H1 (cell line): Measurements from ENCODE around the gene SRGAP3.

ENCODE experiments used
- BCL11A ChIP-seq, 2 experiments: IDR thresholded peaks; one replicate each; pipeline ENCODE4 v1.6.1; 2011; ENCODE audit warnings: low read depth in 2 of 2, low read length in 2 of 2, mild to moderate bottlenecking in 2 of 2
- EP300 ChIP-seq, 2 experiments: IDR thresholded peaks; 1 replicate in 1 of 2; 2 replicates in 1 of 2; pipeline ENCODE4 v1.6.1; 2011 to 2012; ENCODE audit warnings: low read depth in 2 of 2, low read length in 2 of 2, mild to moderate bottlenecking in 2 of 2, borderline replicate concordance in 1 of 2, inconsistent platforms in 1 of 2, moderate library complexity in 1 of 2
- GABPA ChIP-seq: IDR thresholded peaks from 2 replicates; pipeline ENCODE4 v1.6.1; 2011; ENCODE audit warnings: mild to moderate bottlenecking, low read length, moderate library complexity, borderline replicate concordance; ENCODE audit not compliant: insufficient read depth
- JUN ChIP-seq: IDR thresholded peaks from 2 replicates; pipeline ENCODE4 v1.6.1; 2011; ENCODE audit warnings: low read depth, mild to moderate bottlenecking, improper control_type of control experiment, low read length
- JUND ChIP-seq: IDR thresholded peaks from 2 replicates; pipeline ENCODE4 v1.6.1; 2011; ENCODE audit warnings: mild to moderate bottlenecking, improper control_type of control experiment, low read length
- NANOG ChIP-seq: IDR thresholded peaks from 2 replicates; pipeline ENCODE4 v1.6.1; 2011; ENCODE audit warnings: low read length, low read depth, mild to moderate bottlenecking, inconsistent platforms; ENCODE audit not compliant: insufficient read depth, poor library complexity, severe bottlenecking
- NRF1 ChIP-seq: IDR thresholded peaks from 2 replicates; pipeline ENCODE4 v1.6.1; 2011; ENCODE audit warnings: mild to moderate bottlenecking, low read depth, low read length, improper control_type of control experiment
- POLR2A ChIP-seq, 2 experiments: IDR thresholded peaks; 1 replicate in 1 of 2; 2 replicates in 1 of 2; pipeline ENCODE4 v1.6.1; 2011; ENCODE audit warnings: low read depth in 2 of 2, low read length in 2 of 2, mild to moderate bottlenecking in 2 of 2; ENCODE audit errors: control extremely low read depth in 1 of 2
- SUZ12 ChIP-seq: fragments of 200-600 bp; sonication (generic); IDR thresholded peaks from 2 replicates; pipeline ENCODE4 v1.6.1; 2012; ENCODE audit warnings: mild to moderate bottlenecking, inconsistent platforms, low read length, moderate library complexity, mixed read lengths
- YY1 ChIP-seq: IDR thresholded peaks from 2 replicates; pipeline ENCODE4 v1.6.1; 2011; ENCODE audit warnings: low read depth, mild to moderate bottlenecking, low read length
- TF ChIP-seq, protein P1 (sequence below), 3 experiments: IDR thresholded peaks; 1 replicate in 2 of 3; 2 replicates in 1 of 3; pipeline versions ENCODE4 v1.5.1 to v1.6.1; 2011; ENCODE audit warnings: low read length in 3 of 3, mild to moderate bottlenecking in 3 of 3, inconsistent platforms in 2 of 3, low read depth in 1 of 3, moderate library complexity in 1 of 3; ENCODE audit not compliant: insufficient read depth in 1 of 3; ENCODE audit errors: control extremely low read depth in 1 of 3

DNA sequence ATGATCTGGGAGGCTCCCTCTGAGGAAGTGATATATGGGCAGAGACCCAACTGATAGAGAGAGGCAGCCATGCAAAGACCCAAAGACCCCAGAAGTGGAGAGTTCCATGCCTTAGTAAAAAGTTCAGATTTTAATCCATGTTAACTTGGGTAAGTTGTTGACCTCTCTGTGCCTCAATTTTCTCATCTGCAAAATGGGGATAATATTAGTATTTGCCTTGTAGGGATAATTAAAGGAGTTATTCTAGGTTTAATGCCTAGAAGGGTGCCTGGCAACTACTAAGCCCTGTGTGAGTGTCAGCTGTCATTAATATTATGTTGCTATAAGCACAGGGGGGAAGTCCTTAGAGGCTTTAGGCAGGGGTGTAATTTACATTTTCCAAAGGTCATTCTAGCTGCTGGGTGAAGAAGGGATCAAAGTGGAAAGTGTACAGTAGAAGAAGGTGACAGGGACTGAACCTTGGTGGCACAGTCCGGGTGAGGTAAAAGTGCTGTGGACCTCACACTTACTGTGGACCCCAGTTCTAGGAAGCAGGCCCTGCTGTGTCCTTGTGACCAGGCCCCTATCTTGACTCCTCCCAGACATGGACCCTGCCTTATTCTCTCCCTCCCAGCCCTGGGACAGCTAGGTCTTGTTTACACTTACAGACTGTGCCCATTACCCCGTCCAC lies 283.2 kb downstream of the SRGAP3 start:
- TF ChIP-seq POLR2A (IDR thresholded peaks at IDR 0.05; ENCODE audit: control extremely low read depth in 1 of 2, low read depth in 2 of 2, low read length in 2 of 2) (no peak), BCL11A (IDR thresholded peaks at IDR 0.05; ENCODE audit: low read depth in 2 of 2, low read length in 2 of 2) (no peak), JUN (no peak), YY1 (no peak), EP300 (IDR thresholded peaks at IDR 0.05; ENCODE audit: borderline replicate concordance in 1 of 2, low read depth in 2 of 2, low read length in 2 of 2) (no peak), NRF1 (no peak), NANOG (no peak), GABPA (no peak), SUZ12 (no peak), JUND (no peak)
- TF ChIP-seq, protein P1, sequence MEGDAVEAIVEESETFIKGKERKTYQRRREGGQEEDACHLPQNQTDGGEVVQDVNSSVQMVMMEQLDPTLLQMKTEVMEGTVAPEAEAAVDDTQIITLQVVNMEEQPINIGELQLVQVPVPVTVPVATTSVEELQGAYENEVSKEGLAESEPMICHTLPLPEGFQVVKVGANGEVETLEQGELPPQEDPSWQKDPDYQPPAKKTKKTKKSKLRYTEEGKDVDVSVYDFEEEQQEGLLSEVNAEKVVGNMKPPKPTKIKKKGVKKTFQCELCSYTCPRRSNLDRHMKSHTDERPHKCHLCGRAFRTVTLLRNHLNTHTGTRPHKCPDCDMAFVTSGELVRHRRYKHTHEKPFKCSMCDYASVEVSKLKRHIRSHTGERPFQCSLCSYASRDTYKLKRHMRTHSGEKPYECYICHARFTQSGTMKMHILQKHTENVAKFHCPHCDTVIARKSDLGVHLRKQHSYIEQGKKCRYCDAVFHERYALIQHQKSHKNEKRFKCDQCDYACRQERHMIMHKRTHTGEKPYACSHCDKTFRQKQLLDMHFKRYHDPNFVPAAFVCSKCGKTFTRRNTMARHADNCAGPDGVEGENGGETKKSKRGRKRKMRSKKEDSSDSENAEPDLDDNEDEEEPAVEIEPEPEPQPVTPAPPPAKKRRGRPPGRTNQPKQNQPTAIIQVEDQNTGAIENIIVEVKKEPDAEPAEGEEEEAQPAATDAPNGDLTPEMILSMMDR (IDR thresholded peaks at IDR 0.05; ENCODE audit: control extremely low read depth in 1 of 3, insufficient read depth in 1 of 3, low read depth in 1 of 3, low read length in 3 of 3): no peak
